ENCODE data around the gene GLUL. TPM values are rescaled to one million over a fixed set of nuclear protein-coding genes. Genes with fewer than 3 reads are reported as not detected.

The GLUL gene
- total RNA-seq = 533 TPM
- 90.6 TPM for polyA plus RNA-seq (ENCODE audit: insufficient read depth, low read depth, low replicate concordance)
- long read RNA-seq, donor 1, full-length matches to known transcripts = 36 of 36 reads
- long read RNA-seq, donor 1, partial matches to known transcripts = 0 of 36 reads
- long read RNA-seq, donor 1, other reads (novel, unspliced or antisense) = 0 of 36 reads
- long read RNA-seq, donor 2, full-length matches to known transcripts = 40 of 52 reads
- long read RNA-seq, donor 2, partial matches to known transcripts = 12 of 52 reads
- long read RNA-seq, donor 2, other reads (novel, unspliced or antisense) = 0 of 52 reads
- long read RNA-seq, donor 3, full-length matches to known transcripts = 66 of 79 reads
- long read RNA-seq, donor 3, partial matches to known transcripts = 13 of 79 reads
- long read RNA-seq, donor 3, other reads (novel, unspliced or antisense) = 0 of 79 reads
- long read RNA-seq, donor 4, full-length matches to known transcripts = 51 of 51 reads
- long read RNA-seq, donor 4, partial matches to known transcripts = 0 of 51 reads
- long read RNA-seq, donor 4, other reads (novel, unspliced or antisense) = 0 of 51 reads
- long read RNA-seq, donor 5, full-length matches to known transcripts = 11 of 11 reads
- long read RNA-seq, donor 5, partial matches to known transcripts = 0 of 11 reads
- long read RNA-seq, donor 5, other reads (novel, unspliced or antisense) = 0 of 11 reads
- long read RNA-seq, donor 6, full-length matches to known transcripts = 46 of 136 reads
- long read RNA-seq, donor 6, partial matches to known transcripts = 90 of 136 reads
- long read RNA-seq, donor 6, other reads (novel, unspliced or antisense) = 0 of 136 reads
- long read RNA-seq, donor 7, full-length matches to known transcripts = 126 of 200 reads
- long read RNA-seq, donor 7, partial matches to known transcripts = 20 of 200 reads
- long read RNA-seq, donor 7, other reads (novel, unspliced or antisense) = 54 of 200 reads
- long read RNA-seq, donor 8, full-length matches to known transcripts = 29 of 35 reads
- long read RNA-seq, donor 8, partial matches to known transcripts = 6 of 35 reads
- long read RNA-seq, donor 8, other reads (novel, unspliced or antisense) = 0 of 35 reads
- long read RNA-seq, donor 9, full-length matches to known transcripts = 36 of 41 reads
- long read RNA-seq, donor 9, partial matches to known transcripts = 5 of 41 reads
- long read RNA-seq, donor 9, other reads (novel, unspliced or antisense) = 0 of 41 reads
- long read RNA-seq, donor 10, full-length matches to known transcripts = 42 of 49 reads
- long read RNA-seq, donor 10, partial matches to known transcripts = 7 of 49 reads
- long read RNA-seq, donor 10, other reads (novel, unspliced or antisense) = 0 of 49 reads

DNA sequence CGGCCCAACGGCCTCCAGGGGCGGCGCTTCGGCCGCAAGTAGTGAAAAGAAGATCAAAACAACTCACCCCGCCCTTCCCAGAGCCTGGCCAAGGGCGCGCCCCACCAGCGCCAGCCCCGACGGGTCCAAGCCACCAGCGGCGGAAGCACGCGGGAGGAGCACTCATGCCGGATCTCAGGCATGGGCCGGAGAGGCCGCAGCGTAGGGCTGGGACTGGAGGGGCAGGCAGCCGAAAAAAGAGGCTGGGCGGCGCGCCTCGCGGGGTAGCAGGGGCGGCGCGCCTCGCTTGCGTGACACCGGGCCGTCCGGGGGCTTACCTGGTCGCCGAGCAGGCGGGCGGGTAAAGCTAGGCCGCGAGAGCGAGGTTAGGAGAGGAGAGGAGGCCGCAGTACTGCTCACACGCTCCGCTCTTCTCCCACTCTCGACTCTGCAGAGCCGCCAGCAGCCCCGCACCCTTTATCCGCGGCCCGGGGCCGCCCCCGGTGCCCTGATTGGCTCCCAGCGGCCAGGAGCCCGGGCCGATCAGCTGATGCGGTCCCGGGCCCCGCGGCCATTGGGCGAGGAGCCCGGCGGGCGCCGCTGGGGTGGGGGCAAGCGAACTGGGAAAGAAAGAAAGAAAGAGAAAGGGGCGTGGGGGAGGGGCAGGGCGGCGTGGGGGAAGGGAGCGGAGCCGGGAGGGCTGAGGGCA lies at the start of gene GLUL:
TSS of gene GLUL (minus strand) at position 429 of the 688 bp plus-strand sequence. CDS start 3,053 bp downstream, outside the sequence.
- Histone ChIP-seq H3K4me1 (ENCODE audit: control insufficient read depth in 2 of 3, insufficient read depth in 2 of 3, low read depth in 1 of 3, low read length in 3 of 3) (peaks cover 2 to 16% (median 3%) of the 10 kb centered on the region in 3 donors), H3K36me3 (ENCODE audit: control insufficient read depth in 2 of 3, insufficient read depth in 3 of 3, low read length in 3 of 3) (peaks cover 12 to 20% (median 13%) of the 10 kb centered on the region in 3 donors), H3K4me3 (ENCODE audit: low read length in 3 of 3) (peak within 1 kb of the TSS; percentile 75 to 90 (median 80)), H3K9me3 (ENCODE audit: control insufficient read depth in 2 of 3, insufficient read depth in 1 of 3, low read length in 3 of 3) (no peaks in the 10 kb centered on the region), H3K27ac (ENCODE audit: low read depth in 2 of 2, low read length in 2 of 2) (peak within 1 kb of the TSS; percentile 94 to 96), H3K9ac (ENCODE audit: low read length in 3 of 3) (peak within 1 kb of the TSS; percentile 12 to 88 (median 87)), H3K27me3 (ENCODE audit: control insufficient read depth, insufficient read depth, low read length) (no peaks in the 10 kb centered on the region)
- intact Hi-C loops (cut with DNase I) = loop anchor here (10.0 kb wide), 1 partner anchor 247 kb away; no protein-coding TSS in a partner anchor
- DNase-seq (peak; percentile 97 to 99 (median 98)), FAIRE-seq (no peak)
- TF ChIP-seq, protein P1, sequence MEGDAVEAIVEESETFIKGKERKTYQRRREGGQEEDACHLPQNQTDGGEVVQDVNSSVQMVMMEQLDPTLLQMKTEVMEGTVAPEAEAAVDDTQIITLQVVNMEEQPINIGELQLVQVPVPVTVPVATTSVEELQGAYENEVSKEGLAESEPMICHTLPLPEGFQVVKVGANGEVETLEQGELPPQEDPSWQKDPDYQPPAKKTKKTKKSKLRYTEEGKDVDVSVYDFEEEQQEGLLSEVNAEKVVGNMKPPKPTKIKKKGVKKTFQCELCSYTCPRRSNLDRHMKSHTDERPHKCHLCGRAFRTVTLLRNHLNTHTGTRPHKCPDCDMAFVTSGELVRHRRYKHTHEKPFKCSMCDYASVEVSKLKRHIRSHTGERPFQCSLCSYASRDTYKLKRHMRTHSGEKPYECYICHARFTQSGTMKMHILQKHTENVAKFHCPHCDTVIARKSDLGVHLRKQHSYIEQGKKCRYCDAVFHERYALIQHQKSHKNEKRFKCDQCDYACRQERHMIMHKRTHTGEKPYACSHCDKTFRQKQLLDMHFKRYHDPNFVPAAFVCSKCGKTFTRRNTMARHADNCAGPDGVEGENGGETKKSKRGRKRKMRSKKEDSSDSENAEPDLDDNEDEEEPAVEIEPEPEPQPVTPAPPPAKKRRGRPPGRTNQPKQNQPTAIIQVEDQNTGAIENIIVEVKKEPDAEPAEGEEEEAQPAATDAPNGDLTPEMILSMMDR (IDR thresholded peaks at IDR 0.05; ENCODE audit: borderline replicate concordance, extremely low read depth, insufficient read depth) = no peak

DNA sequence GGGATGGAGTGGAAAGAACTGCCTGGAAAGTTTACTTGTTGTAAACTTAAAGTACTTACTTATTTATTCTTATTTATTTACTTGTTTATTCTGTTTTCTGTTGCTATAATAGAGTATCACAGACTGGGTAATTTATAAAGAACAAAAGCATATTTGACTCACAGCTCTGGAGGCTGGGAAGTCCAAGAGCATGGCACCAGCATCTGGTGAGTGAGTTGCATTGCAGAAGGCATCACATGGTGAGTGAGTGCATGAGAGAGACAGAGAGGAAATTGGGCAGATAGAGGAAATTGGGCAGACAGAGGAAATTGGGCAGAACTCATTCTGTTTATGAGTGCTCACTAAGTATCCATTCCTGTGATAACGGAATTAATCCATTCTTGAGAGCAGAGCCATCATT lies 46.7 kb upstream of the GLUL start:
- TF ChIP-seq, protein P1 (IDR thresholded peaks at IDR 0.05; ENCODE audit: borderline replicate concordance, extremely low read depth, insufficient read depth) = no peak
- H3K36me3 ChIP-seq (ENCODE audit: control insufficient read depth in 2 of 3, insufficient read depth in 3 of 3, low read length in 3 of 3) = no peaks in the 10 kb centered on the region
- H3K4me3 ChIP-seq (ENCODE audit: low read length in 3 of 3) = no peak overlapping the region
- H3K4me1 ChIP-seq (ENCODE audit: control insufficient read depth in 2 of 3, insufficient read depth in 2 of 3, low read depth in 1 of 3, low read length in 3 of 3) = no peaks in the 10 kb centered on the region
- H3K27ac ChIP-seq (ENCODE audit: low read depth in 2 of 2, low read length in 2 of 2) = no peak overlapping the region
- H3K27me3 ChIP-seq (ENCODE audit: control insufficient read depth, insufficient read depth, low read length) = no peaks in the 10 kb centered on the region
- DNase-seq = no peak
- no peak overlapping the region for H3K9ac ChIP-seq (ENCODE audit: low read length in 3 of 3)
- no peak for FAIRE-seq
- no peaks in the 10 kb centered on the region for H3K9me3 ChIP-seq (ENCODE audit: control insufficient read depth in 2 of 3, insufficient read depth in 1 of 3, low read length in 3 of 3)
- intact Hi-C loops (cut with DNase I) = no loop called here

DNA sequence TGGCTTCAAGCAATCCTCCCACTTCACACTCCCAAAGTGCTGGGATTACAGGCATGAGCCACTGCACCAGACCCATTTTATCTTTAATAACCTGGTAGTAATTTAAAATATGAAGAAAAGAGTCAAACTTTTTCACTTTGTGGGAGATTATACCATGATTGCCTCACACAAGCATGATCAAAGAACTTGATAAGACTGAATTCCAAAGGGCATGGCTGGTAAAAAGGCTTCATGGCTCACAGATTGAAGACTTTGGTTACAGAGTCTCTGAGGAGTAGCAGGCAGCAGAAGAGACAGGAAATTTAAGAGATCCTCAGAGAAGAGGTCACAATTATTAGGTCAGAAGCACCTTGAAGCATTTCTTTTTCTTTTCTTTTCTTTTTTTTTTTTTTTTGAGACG lies 42.0 kb upstream of the GLUL start:
- intact Hi-C loops (cut with DNase I) = no loop called here
- Histone ChIP-seq H3K4me1 (ENCODE audit: control insufficient read depth in 2 of 3, insufficient read depth in 2 of 3, low read depth in 1 of 3, low read length in 3 of 3) (no peaks in the 10 kb centered on the region), H3K9ac (ENCODE audit: low read length in 3 of 3) (no peak overlapping the region), H3K9me3 (ENCODE audit: control insufficient read depth in 2 of 3, insufficient read depth in 1 of 3, low read length in 3 of 3) (no peaks in the 10 kb centered on the region), H3K4me3 (ENCODE audit: low read length in 3 of 3) (no peak overlapping the region), H3K27me3 (ENCODE audit: control insufficient read depth, insufficient read depth, low read length) (no peaks in the 10 kb centered on the region), H3K36me3 (ENCODE audit: control insufficient read depth in 2 of 3, insufficient read depth in 3 of 3, low read length in 3 of 3) (no peaks in the 10 kb centered on the region), H3K27ac (ENCODE audit: low read depth in 2 of 2, low read length in 2 of 2) (no peak overlapping the region)
- TF ChIP-seq, protein P1 (IDR thresholded peaks at IDR 0.05; ENCODE audit: borderline replicate concordance, extremely low read depth, insufficient read depth) = no peak
- FAIRE-seq = no peak
- DNase-seq = no peak
